ENCODE results near the gene C4orf50.

Gene C4orf50

DNA sequence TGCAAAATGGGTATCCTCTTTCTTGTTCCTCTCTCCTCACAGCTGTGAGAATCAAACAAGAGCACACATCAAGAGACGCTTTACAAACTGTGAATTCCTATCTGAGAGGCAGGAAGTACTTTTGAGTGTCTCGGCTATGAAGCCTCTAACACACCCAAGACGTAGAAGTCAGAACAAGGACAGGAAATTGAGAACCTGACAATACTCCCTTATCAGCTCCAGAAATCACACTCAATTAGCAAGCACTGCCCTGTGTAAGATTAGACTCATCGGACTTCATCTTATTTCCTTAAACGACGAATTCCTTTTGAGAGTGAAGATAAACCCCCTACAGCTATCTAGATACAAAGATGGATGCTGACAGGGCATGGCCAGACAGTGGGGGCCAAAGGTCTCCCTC is 74.7 kb downstream of the C4orf50 start:
- DNase-seq (ENCODE audit: low read depth in 3 of 3), result no peak

DNA sequence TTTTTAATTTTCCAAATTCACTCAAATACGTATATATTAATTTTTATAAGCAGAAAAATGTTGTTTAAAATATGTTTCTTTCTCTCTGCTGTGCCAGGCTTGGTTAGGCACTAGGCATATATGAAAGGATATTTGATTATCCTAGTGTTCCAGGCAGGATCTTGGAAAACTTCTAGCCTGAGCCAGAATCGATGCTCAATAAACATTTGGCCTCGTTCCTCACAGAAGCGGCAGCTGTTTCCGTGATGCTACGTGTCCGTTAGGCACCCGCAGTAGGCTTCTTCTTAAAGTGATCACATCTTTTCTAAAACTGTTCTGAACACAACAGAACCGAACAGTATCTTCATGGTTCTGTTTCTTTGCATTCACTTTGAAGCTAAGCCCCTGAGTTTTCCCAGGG is 75.3 kb downstream of the C4orf50 start:
- no peak for DNase-seq (ENCODE audit: low read depth in 3 of 3)

DNA sequence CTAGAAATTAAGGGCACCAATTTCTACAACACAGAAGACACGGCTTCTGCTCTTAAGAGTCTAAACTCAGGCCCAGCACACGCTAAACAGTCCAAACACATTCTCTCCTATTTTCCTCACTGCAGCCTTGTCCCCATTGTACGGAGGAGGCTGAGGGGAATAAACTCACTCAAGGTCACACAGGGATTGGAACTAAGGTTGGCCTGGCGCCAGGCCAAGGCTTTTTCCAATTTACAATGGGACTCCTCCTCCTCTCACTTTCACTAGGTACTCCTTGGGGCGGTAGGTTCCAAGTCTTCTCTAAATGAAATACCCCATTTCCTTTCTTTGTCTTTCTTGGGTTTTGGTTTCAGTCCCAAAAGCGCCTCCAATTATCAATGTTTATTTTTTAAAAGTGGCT is 76.6 kb downstream of the C4orf50 start:
- DNase-seq (ENCODE audit: low read depth in 3 of 3), result no peak

GRCh38 chr4:5940470-5941203 is 77.6 kb downstream of the C4orf50 start:
- no peak for DNase-seq (ENCODE audit: low read depth in 3 of 3)

GRCh38 chr4:5933996-5934831 is 84.0 kb downstream of the C4orf50 start:
- no peak for DNase-seq (ENCODE audit: low read depth in 3 of 3)

GRCh38 chr4:5933116-5933515 is 85.1 kb downstream of the C4orf50 start:
- DNase-seq (ENCODE audit: low read depth in 3 of 3), result no peak

- DNase-seq (ENCODE audit: low read depth in 3 of 3), result no peak
These were observed 86.1 kb downstream of the C4orf50 start for GRCh38 chr4:5932035-5932568.

GRCh38 chr4:5931526-5931925 is 86.7 kb downstream of the C4orf50 start:
- DNase-seq (ENCODE audit: low read depth in 3 of 3), result no peak

- no peak for DNase-seq (ENCODE audit: low read depth in 3 of 3)
These were observed 87.4 kb downstream of the C4orf50 start for GRCh38 chr4:5930876-5931275.

GRCh38 chr4:5930456-5930855 is 87.8 kb downstream of the C4orf50 start:
- no peak for DNase-seq (ENCODE audit: low read depth in 3 of 3)

GRCh38 chr4:5928844-5929420 is 89.3 kb downstream of the C4orf50 start:
- no peak for DNase-seq (ENCODE audit: low read depth in 3 of 3)

GRCh38 chr4:5928274-5928673 is 90.0 kb downstream of the C4orf50 start:
- DNase-seq (ENCODE audit: low read depth in 3 of 3), result no peak

DNA sequence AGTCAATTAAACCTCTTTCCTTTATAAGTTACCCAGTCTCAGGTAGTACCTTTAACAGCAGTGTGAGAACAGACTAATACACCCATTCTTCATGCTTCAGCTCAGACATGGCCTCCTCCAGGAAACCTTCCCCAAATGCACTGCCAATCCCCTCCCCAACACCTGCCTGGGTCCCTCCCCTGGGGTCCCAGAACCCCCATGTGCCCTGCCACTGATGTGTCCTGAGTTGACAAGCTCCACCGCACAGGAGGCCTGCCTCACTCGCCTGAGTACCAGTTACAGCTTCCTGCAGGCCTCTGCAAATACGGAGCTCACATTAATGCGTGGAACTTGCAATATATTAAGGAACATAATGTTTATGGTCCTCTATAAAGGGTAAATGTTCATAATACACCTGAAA is 90.5 kb downstream of the C4orf50 start:
- no peak for DNase-seq (ENCODE audit: low read depth in 3 of 3)

- DNase-seq (ENCODE audit: low read depth in 3 of 3), result no peak
These were observed 91.1 kb downstream of the C4orf50 start for GRCh38 chr4:5927116-5927515.

GRCh38 chr4:5926598-5926997 is 91.6 kb downstream of the C4orf50 start:
- no peak for DNase-seq (ENCODE audit: low read depth in 3 of 3)

DNA sequence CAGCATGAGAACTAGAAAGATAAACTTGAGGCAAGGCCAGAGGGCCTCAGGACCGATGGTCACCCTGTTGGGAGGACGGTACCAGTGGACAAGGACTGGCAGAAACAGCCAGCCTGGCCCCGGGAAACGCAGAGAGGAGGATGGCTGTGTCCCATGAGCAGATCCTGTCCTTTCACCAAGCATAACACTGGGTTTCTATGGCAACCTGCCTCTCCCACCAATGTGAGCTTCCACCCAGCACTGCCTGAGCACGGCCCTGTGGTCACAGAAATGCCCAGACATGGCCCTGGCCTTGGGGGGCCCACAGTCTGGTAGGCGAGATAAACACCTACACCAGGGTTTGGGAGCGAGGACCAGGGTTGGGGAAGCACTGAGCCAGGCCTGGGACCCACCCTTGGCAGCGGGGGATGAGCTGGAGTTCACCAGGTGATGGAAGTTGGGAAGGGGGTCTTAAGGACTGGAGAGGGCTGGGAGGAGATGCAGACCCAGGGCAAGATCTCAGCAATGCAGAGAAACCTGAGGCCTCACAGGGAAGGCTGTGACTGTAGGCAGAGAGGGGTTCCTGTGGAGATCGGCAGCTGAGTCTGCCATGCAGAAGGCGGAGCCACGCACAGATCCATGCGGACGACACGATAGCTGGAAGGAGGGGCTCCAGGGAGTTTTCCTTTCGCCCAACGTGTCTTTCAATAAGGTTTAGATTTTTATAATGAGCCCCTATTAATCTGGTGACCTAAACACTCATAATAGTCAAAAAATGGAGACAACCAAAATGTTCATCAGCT is 92.6 kb downstream of the C4orf50 start:
- no peak for DNase-seq (ENCODE audit: low read depth in 3 of 3)

DNA sequence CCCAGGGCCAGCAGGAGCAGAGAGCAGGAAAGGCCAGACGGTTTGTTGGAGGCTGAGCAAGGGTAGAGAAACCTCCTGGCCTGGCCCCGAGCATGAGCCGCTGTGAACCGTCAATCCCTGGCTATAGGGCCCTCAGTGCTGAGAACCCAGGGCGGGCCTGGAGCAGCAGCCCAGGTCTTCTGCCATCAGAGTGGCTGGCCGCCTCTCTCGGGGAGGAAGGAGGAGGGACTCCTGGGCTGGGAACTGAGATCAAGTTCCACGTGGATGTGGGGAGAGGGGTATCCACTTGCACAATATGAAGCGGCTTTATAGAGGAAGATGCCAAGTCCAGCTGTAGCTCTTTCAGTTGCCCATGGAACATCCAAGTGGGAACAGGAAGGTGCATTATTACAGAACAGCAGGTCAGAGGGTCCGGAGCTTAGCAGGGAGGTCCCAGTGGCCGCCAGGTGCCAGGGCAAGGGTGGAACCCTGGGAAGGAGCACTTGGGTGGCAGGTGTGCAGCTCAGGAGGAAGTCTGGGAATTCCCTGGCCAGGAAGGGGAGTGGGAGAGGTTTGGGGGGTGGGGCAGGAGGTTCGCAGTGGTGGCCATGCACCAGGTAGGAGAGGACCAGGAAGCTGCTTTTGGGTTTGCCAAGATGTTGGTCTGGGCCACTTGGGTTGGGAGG is 93.6 kb downstream of the C4orf50 start:
- no peak for DNase-seq (ENCODE audit: low read depth in 3 of 3)

DNA sequence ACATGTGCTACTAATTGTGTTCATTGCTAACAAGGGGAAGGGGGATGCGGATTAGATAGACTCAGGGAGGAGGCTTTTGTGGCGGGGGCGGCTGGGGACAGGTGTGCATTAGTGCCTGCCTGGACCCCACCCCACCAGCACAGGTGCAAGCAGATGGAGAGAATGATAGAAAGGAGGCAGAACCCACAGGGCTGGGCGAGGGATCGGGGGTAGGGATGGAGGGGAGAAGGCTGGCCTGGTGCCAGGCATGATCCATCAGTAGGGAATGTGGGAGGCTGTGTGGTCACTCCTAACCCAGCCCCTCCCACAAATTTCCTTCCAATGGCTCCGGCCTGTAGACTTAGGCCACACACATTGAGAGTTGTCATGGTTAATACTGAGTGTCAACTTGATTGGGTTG is 94.9 kb downstream of the C4orf50 start:
- no peak for DNase-seq (ENCODE audit: low read depth in 3 of 3)

GRCh38 chr4:5922556-5922955 is 95.7 kb downstream of the C4orf50 start:
- no peak for DNase-seq (ENCODE audit: low read depth in 3 of 3)

DNA sequence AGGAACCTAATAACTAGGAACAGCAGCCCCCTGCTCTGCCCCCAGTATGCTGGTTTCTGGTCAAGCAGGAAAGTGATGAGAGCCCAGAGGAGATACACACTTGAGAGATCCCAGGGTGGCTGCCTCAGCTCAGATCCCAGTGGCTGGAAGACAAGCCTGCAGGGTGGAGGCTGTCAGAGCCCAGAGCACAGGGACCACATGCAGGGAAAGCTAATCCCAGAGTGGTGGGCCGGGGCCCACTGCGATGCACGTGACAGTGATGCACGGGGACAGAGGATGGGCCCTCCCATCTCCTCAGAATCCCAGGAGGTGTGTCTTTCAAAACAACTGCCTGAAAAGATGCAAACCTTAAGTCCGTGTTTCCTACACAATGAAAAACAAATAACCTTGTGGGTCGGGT is 96.2 kb downstream of the C4orf50 start:
- no peak for DNase-seq (ENCODE audit: low read depth in 3 of 3)
